Measurements from ENCODE around the gene C1QTNF12. TPM values are rescaled to one million over a fixed set of nuclear protein-coding genes. Genes with fewer than 3 reads are reported as not detected.

Gene C1QTNF12
- total and polyA plus RNA-seq, 12 donors: 0.42 to 2.3 (median 1.1) TPM; not detected in 1

DNA sequence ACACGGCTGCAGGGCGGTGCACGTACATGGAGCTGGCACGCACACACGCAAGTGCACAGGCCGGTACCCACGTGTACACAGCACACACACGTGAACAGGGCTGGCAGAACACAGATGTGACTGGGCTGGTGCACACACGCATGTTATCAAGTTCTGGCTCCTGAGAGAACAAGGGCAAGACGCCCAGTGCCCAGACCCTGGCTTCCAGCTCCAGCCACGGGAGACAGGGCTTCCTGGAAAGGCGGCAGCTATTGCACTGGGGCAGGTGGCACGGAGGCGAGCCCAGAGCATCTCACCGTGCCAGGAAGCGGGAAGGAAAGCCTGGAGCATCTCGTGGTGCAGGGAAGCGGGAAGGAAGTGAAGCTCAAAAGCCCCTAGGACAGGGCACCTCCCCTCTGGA lies 20.6 kb downstream of the C1QTNF12 start:
- DNase-seq: no peak
- 74 to 75% methylated on average over 18 of the region's 18 CpGs for WGBS, 2 donors
- Histone ChIP-seq H3K4me3 (no peak overlapping the region), H3K9me3 (no peaks in the 10 kb centered on the region), H3K36me3 (peaks cover 0 to 83% (median 40%) of the 10 kb centered on the region in 9 donors), H3K27me3 (no peaks in the 10 kb centered on the region), H3K4me1 (peaks cover 5 to 45% (median 22%) of the 10 kb centered on the region in 9 donors), H3K27ac (no peak overlapping the region)
- TF ChIP-seq, protein P1, sequence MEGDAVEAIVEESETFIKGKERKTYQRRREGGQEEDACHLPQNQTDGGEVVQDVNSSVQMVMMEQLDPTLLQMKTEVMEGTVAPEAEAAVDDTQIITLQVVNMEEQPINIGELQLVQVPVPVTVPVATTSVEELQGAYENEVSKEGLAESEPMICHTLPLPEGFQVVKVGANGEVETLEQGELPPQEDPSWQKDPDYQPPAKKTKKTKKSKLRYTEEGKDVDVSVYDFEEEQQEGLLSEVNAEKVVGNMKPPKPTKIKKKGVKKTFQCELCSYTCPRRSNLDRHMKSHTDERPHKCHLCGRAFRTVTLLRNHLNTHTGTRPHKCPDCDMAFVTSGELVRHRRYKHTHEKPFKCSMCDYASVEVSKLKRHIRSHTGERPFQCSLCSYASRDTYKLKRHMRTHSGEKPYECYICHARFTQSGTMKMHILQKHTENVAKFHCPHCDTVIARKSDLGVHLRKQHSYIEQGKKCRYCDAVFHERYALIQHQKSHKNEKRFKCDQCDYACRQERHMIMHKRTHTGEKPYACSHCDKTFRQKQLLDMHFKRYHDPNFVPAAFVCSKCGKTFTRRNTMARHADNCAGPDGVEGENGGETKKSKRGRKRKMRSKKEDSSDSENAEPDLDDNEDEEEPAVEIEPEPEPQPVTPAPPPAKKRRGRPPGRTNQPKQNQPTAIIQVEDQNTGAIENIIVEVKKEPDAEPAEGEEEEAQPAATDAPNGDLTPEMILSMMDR (IDR thresholded peaks at IDR 0.05): no peak
- intact Hi-C loops (cut with DNase I): no loop called here
- peak in 4 of 8 donors; percentile 31 to 65 (median 40) for ATAC-seq

- TF ChIP-seq, protein P1 (IDR thresholded peaks at IDR 0.05): no peak
- intact Hi-C loops (cut with DNase I): no loop called here
- Histone ChIP-seq H3K4me1 (peaks cover 5 to 39% (median 16%) of the 10 kb centered on the region in 9 donors), H3K4me3 (no peak overlapping the region), H3K9me3 (no peaks in the 10 kb centered on the region), H3K27ac (no peak overlapping the region), H3K36me3 (peaks cover 0 to 88% (median 46%) of the 10 kb centered on the region in 9 donors), H3K27me3 (no peaks in the 10 kb centered on the region)
- ATAC-seq (peak in 4 of 8 donors; percentile 3 to 27 (median 12)), DNase-seq (no peak)
- 86 to 90% methylated on average over 34 of the region's 34 CpGs for WGBS, 2 donors
These were observed 21.2 kb downstream of the C1QTNF12 start for GRCh38 chr1:1225238-1225845.

DNA sequence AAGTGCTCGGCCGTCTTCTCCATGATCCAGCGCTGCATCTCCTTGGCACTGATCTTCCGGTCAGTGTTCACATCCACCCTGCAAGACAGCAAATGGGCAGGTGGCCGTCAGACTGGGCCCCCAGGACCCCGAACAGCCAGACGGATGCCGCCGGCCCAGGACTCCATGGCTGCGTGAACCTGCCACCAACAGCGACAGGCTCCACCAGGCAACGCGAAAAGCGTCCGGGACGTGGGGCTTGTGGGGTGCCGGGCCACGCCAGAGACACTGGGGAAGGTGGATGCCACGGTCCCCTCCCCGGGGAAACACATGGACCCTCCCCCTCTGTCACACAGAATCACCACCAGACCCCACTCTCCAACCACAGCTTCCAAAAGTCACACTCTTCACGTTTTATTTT lies 22.6 kb downstream of the C1QTNF12 start:
- 93 to 94% methylated on average over 21 of the region's 21 CpGs for WGBS, 2 donors
- intact Hi-C loops (cut with DNase I): no loop called here
- Histone ChIP-seq H3K9me3 (no peaks in the 10 kb centered on the region), H3K36me3 (peaks cover 0 to 99% (median 54%) of the 10 kb centered on the region in 9 donors), H3K27ac (no peak overlapping the region), H3K4me1 (peaks cover 0 to 24% (median 5%) of the 10 kb centered on the region in 9 donors), H3K4me3 (no peak overlapping the region), H3K27me3 (no peaks in the 10 kb centered on the region)
- ATAC-seq (no peak), DNase-seq (no peak)
- TF ChIP-seq, protein P1 (IDR thresholded peaks at IDR 0.05): no peak

GRCh38 chr1:1223321-1223720 lies 23.2 kb downstream of the C1QTNF12 start:
- no peak overlapping the region for H3K4me3 ChIP-seq
- peaks cover 0 to 99% (median 56%) of the 10 kb centered on the region in 9 donors for H3K36me3 ChIP-seq
- H3K9me3 ChIP-seq: no peaks in the 10 kb centered on the region
- ATAC-seq (no peak), DNase-seq (no peak)
- H3K27me3 ChIP-seq: no peaks in the 10 kb centered on the region
- H3K4me1 ChIP-seq: peaks cover 0 to 20% (median 5%) of the 10 kb centered on the region in 9 donors
- intact Hi-C loops (cut with DNase I): no loop called here
- WGBS, 2 donors: 96 to 97% methylated on average over 15 of the region's 15 CpGs
- H3K27ac ChIP-seq: no peak overlapping the region
- TF ChIP-seq, protein P1 (IDR thresholded peaks at IDR 0.05): no peak
